Fibroblast of villous mesenchyme (primary cell): ENCODE results near the gene LRP10. TPM values are rescaled to one million over a fixed set of nuclear protein-coding genes. Genes with fewer than 3 reads are reported as not detected.
"Not testable (repeated sequence)": the region's sequence is repeated elsewhere in the genome, so short reads cannot be mapped to it uniquely, and the experiment has no call there.

Experiments
- DNase-seq: peaks from one replicate; pipeline ENCODE4 v3.0.0-alpha.2; 2010; ENCODE audit warnings: low read depth
- H3K4me3 ChIP-seq: 2 replicates; pipeline ENCODE4 v1.5.1; 2011; ENCODE audit warnings: low read depth, mild to moderate bottlenecking, low read length
- CTCF ChIP-seq: IDR thresholded peaks from 2 replicates; pipeline ENCODE4 v1.5.1; 2012; ENCODE audit warnings: low read depth, mild to moderate bottlenecking, low read length; ENCODE audit not compliant: insufficient read depth
- total RNA-seq: library from RNA; depleted of rRNA; stranded (reverse); fragments of >200 nt; gene quantifications from 2 replicates; pipeline ENCODE4 v1.2.3, GENCODE V29; 2012

LRP10 gene
- total RNA-seq: 104 and 108 TPM in 2 replicates

GRCh38 chr14:22871224-22872032 lies at the start of gene LRP10:
Gene LRP10 (plus strand): TSS chr14:22871740. CDS start chr14:22872304, 564 bp downstream.
- TF ChIP-seq CTCF: no peak
- peak; percentile 90 for DNase-seq
- peak within 1 kb of the TSS; percentile 91 for H3K4me3 ChIP-seq

- no peak for DNase-seq
- peak overlapping the region; percentile 25 for H3K4me3 ChIP-seq
- TF ChIP-seq CTCF: no peak
These were observed 49.4 kb upstream of the LRP10 start for GRCh38 chr14:22822016-22822570.

- DNase-seq: peak; percentile 91
- H3K4me3 ChIP-seq: peak overlapping the region; percentile 40
- TF ChIP-seq CTCF: peak; percentile 85
These were observed 48.9 kb upstream of the LRP10 start for GRCh38 chr14:22822571-22823098.

GRCh38 chr14:22824711-22825359 lies 46.7 kb upstream of the LRP10 start:
- no peak for TF ChIP-seq CTCF
- DNase-seq: peak; percentile 90
- H3K4me3 ChIP-seq: no peak overlapping the region

GRCh38 chr14:22829076-22829660 lies 42.4 kb upstream of the LRP10 start:
- H3K4me3 ChIP-seq, DNase-seq: not testable (repeated sequence)

GRCh38 chr14:22829661-22830442 lies 41.7 kb upstream of the LRP10 start, which contains the start of gene MRPL52:
Gene MRPL52 (plus strand): TSS chr14:22829887. CDS start chr14:22829913, 26 bp downstream.
- DNase-seq: peak; percentile 88
- peak within 1 kb of the TSS; percentile 95 for H3K4me3 ChIP-seq
- TF ChIP-seq CTCF: no peak
